Eye (tissue), 1 donor: ENCODE measurements around the gene FFAR1.
A peak's percentile ranks its signal among the peaks of the same experiment; 100 is the strongest.

ENCODE experiments used
- DNase-seq: peaks from one replicate; pipeline ENCODE4 v3.0.0-alpha.2; 2015

Gene FFAR1, protein sequence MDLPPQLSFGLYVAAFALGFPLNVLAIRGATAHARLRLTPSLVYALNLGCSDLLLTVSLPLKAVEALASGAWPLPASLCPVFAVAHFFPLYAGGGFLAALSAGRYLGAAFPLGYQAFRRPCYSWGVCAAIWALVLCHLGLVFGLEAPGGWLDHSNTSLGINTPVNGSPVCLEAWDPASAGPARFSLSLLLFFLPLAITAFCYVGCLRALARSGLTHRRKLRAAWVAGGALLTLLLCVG (N-terminal part only)

DNA sequence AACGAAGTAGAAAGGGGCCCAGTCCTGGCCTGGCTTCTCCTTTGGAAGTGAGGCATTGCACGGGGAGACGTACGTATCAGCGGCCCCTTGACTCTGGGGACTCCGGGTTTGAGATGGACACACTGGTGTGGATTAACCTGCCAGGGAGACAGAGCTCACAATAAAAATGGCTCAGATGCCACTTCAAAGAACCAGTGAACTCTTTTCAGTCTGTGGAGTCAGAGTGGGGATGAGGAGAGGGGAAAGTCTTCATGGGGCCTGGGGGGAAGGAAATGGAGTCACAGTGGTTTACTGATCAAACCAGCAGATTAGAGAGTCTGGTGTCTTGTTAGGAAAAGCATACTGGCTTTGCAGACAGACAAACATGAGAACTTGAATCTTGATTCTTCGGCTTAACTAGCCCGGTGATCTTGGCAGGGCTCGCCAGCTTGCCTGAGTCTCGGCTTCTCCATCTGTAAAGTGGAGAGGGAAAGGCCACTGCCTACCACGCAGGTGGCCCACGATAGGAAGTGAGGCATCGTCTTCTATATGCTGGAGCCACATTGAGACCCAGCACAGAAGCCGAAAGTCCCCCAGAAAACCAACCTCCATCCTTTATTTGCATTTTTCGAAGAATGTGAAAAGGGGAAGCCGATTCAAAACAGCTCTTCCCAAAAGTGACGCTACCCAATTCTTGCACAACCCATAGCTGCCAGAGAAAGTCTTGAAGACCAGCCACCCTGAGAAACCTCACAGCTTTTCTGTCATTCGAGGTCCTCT is at the start of gene FFAR1:
Gene FFAR1 (plus strand): TSS at position 732 of the 759 bp plus-strand sequence. CDS start 3,650 bp downstream, outside the sequence.
- no peak for DNase-seq

DNA sequence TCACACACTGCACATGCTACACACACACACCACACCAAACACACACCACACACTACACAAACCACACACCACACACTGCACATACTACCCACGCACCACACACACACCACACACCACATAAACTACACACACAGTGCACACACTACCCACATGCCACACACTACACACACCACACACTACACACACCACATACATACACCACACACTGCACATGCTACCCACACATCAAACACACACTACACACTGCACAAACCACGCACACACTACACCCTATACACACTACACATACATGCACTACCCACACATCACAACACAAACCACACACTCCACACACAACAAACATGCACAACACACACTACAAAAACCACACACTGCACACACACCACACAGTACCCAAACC is 49.8 kb upstream of the FFAR1 start:
- DNase-seq: no peak

DNA sequence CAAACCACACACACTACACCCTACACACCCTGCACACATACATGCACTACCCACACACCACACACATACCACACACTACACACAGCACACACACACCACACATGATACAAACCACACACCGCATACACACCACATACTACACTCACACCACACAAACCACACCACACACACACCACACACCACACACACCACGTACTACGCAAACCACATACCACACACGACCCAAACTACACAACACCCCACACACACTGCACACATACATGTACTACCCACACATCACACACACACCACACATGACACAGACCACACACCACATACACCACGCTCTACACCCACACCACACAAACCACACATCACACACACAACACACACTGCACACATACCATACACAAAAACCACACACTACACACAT is 49.1 kb upstream of the FFAR1 start:
- DNase-seq: no peak

DNA sequence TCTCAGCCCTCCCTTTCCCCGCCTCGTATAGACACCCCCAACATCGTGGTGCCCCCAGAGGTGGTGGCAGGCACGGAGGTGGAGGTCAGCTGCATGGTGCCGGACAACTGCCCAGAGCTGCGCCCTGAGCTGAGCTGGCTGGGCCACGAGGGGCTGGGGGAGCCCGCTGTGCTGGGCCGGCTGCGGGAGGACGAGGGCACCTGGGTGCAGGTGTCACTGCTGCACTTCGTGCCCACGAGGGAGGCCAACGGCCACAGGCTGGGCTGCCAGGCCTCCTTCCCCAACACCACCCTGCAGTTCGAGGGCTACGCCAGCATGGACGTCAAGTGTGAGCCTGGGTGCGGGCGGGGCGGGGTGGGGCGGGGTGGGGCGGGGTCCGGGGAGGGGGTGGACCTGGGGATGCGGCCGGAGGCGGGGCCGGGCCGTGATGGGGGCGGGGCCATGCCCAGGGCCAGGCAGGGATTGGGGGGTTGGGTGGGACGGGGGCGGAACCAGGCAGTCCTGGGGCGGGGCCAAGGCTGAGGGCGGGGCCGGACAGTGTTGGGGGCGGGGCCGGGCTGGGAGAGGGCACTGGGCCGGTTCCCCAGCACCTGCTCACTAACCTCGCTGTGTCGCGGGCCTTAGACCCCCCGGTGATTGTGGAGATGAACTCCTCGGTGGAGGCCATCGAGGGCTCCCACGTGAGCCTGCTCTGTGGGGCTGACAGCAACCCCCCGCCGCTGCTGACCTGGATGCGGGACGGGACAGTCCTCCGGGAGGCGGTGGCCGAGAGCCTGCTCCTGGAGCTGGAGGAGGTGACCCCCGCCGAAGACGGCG is 48.0 kb upstream of the FFAR1 start:
- DNase-seq: no peak

DNA sequence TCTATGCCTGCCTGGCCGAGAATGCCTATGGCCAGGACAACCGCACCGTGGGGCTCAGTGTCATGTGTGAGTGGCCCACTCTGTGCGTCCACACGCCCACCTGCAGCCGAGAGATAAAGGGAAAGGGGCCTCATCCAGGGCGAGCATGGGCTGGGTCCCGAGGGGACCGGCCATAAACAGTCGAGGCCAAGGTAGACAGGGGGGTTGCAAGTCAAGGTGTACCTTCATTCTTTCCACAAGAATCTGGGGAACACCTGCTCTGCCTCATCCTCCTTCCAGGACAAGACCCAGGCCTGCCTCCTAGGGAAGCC is 47.4 kb upstream of the FFAR1 start:
- no peak for DNase-seq

DNA sequence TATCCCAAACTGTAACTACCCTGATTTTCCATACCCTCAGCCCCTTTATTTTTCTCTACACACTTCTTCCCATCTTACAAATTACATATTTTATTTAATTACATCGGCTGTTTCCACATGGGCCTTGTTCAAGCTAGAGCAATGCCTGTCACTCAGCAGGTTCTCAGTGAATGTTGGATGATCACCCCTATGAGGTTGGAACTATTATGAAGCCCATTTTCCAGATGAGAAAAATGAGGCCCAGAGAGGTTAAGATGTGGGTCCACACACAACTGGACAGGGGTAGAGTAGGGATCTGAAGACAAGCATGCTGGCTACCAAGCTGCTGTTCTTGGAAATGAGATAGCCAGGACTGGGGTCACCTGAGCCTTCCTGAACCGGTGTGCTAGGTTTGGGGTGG is 45.7 kb upstream of the FFAR1 start:
- no peak for DNase-seq

DNA sequence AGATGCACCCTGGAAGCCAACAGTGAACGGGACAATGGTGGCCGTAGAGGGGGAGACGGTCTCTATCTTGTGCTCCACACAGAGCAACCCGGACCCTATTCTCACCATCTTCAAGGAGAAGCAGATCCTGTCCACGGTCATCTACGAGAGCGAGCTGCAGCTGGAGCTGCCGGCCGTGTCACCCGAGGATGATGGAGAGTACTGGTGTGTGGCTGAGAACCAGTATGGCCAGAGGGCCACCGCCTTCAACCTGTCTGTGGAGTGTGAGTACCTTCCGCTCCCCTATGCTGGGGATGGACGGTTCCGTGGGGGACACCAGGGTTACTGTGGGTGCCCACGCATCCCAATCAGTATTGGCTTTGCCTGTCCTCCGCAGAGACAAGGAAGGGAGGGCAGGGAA is 45.3 kb upstream of the FFAR1 start:
- DNase-seq: no peak

DNA sequence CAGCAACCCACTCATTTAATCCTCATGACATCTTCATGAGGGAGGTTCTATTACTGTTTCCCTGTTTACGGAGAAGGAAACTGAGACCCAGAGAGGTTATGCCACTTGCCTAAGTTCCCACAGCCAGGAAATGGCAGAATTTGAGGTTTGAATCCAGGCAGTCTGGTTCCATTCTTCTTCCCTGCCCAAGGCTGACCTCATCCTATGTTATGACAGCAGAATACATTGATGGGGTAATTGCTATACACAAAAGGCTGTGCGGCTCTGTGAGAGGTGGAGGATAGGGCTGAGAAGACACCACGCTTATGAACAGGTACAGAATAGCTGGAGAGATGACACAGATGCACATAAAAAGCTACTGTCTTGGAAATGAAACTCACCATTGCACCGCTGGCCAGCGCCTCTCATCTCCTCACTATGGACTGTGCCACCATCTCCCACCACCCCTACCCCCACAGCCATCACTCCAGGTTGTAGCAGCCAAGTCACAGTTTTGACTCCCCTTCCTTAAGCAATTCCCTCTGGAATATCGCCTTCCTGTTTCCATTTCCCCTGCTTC is 44.3 kb upstream of the FFAR1 start:
- no peak for DNase-seq

DNA sequence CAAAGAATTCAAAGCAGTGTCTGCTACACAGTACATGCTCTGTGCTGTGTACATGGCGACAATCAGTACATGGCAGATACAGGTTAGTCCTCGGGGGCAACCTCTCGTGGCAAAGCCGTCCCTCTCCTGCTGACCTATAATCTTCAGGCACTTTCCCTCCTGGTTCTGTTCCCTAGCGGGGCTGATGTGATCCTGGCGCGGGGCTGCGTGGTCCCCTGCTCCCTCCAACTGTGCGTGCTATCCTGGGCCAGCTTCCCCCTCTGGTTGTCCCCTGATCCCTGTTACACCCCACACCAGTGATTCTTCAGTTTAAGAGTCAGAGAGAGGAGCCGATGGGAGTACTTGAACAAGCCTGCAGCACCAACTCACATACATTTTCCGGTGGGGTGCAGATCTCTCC is 43.7 kb upstream of the FFAR1 start:
- no peak for DNase-seq

DNA sequence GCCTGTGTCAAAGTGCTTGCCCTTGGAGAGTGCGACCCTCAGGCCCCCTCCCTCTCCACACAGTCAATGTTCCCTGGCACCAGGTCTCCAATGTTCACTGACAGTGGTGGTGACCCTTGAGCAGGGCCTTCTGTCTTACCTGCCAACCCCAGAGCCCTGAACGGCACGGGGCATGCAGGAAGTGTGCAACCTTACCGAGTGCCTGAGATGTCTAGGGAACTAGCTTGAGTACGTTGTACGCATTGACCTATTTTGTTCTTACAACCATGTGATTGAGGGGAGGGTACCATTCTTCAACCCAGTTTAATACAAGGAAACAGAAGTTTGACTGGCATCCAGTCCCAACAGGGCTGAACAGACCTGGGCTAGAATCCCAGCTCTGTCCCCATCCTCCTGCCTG is 42.5 kb upstream of the FFAR1 start:
- no peak for DNase-seq

DNA sequence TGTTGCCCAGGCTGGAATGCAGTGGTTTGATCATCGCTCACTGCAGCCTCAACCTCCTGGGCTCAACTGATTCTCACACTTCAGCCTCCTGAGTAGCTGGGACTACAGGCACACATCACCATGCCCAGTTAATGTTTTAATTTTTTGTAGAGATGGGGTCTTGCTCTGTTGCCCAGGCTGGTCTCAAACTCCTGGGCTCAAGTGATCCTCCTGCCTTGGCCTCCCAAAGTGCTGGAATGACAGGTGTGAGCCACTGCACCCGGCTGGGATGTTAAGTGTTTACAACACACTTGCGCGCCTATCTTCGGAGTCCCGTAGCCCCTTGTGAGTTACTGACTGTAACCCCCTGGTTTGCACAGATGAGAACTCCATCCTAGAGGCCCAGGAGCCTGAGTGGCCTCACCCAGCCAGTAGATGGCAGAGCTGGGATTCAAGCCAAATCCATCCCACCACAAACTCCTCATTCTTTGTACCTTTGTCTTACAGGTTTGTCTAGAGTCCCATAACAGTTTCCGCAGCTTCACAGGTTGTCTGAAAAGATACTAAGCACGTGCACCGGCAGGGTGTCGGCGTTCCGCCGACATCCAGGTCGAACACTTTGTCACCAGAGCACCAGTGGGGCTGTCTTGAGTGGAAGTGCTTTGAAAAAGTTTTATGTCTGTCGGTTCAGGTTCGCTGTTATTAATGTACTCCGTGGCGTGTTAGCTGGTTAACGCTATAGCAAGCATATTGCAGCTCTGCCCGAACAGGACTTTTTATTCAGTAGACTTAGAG is 41.0 kb upstream of the FFAR1 start:
- no peak for DNase-seq

DNA sequence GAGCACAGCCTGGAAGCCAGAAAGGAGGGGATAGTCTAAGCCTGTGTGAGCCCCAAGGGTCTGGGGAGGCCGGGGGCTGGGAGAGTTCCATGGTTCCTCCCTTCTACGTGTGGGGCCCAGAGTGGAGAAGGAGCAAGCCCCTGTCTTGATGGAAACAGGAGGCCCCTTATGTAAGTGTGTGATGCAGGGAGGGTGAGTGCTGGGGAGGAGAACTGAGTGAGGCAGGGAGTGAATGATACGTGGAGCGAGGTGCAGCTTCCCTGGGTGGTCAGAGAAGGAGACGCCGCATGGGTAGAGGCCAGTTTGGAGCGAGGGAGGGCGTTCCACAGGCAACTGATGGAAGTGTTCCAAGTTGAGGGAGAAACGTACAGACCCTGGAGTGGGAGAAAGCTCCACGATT is 39.8 kb upstream of the FFAR1 start:
- DNase-seq: no peak

DNA sequence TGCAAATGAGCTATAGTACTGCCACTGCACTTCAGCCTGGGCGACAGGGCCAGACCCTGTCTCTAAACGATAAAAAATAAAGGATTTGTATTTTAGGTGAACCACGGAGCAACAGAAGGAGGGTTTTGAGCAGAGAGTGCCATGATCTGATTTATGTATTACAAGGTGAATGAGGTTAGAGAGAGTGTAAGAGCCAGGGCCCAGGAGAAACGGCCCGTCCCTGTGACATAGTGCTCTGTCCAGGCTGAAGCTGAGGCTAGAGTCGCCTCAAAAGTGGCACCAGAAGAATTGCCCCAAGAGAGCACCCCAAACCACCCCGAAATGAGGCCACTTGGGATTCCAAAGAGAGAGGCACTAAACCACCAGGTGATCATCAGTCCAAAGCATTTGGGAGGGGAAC is 38.8 kb upstream of the FFAR1 start:
- DNase-seq: no peak

DNA sequence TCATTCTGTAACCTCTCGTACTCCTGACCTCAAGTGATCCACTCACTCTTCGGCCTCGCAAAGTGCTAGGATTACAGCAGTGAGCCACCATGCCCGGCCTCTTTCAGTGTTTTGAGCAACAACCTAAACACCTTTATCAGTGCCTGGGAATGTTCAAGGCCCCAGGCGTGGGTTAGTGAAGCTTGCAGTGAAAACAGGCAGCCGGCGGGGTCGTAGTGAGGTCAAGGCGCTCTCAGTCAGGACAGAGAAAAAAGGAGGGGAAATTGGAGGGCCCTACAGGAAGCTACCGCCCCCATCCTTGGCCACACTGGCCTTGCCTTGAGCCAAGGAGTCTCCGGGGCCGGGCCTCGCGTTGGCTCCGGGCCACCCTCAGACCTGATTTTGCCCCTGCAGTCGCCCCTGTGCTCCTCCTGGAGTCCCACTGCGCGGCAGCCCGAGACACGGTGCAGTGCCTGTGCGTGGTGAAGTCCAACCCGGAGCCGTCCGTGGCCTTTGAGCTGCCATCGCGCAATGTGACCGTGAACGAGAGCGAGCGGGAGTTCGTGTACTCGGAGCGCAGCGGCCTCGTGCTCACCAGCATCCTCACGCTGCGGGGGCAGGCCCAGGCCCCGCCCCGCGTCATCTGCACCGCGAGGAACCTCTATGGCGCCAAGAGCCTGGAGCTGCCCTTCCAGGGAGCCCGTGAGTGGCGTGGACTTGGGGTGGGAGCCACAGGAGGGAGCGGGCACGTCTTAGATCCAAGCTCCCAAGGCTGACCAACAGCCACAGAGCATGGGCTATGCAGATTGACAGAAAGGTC is 38.0 kb upstream of the FFAR1 start:
- peak; percentile 82 for DNase-seq

DNA sequence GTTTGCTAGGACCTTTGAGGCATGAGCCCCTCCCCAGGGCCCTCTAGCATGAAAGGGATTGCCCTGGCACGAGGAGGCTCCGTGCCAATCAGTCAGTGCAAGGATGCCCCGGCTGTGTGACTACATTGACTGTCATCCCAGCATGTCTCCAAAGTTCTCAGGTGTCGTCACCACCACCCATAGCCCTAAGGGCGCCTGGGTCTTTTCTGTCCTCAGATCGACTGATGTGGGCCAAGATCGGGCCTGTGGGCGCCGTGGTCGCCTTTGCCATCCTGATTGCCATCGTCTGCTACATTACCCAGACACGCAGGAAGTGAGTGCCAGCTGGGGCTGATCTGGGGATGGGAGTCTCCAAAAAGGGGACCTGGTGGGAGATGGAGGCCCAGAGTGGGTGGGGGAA is 37.4 kb upstream of the FFAR1 start:
- DNase-seq: no peak

DNA sequence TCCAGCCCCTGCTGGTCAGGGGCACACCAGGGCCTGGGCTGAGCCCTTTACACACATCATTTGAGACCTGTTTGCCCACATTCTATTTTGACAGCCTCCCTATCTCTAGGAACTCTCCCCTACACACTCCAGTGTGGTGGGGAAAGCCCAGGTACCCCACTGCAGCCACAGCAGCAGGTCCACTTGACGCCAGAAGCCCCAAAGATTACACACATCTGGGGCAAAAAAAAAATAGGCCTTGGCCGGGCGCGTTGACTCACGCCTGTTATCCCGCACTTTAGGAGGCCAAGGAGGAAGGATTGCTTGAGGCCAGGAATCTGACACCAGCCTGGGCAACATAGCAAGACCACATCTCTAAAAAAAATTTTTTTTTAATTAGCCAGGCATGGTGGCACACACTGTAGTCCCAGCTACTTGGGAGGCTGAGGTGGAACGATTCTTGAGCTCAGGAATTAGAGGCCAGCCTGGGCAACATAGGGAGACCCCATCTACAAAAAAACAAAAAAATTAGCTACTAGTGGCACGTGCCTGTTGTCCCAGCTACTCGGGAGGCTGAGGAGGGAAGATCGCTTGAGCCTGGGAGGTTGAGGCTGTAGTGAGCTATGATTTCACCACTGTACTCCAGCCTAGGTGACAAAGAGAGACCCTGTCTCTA is 36.8 kb upstream of the FFAR1 start:
- no peak for DNase-seq

DNA sequence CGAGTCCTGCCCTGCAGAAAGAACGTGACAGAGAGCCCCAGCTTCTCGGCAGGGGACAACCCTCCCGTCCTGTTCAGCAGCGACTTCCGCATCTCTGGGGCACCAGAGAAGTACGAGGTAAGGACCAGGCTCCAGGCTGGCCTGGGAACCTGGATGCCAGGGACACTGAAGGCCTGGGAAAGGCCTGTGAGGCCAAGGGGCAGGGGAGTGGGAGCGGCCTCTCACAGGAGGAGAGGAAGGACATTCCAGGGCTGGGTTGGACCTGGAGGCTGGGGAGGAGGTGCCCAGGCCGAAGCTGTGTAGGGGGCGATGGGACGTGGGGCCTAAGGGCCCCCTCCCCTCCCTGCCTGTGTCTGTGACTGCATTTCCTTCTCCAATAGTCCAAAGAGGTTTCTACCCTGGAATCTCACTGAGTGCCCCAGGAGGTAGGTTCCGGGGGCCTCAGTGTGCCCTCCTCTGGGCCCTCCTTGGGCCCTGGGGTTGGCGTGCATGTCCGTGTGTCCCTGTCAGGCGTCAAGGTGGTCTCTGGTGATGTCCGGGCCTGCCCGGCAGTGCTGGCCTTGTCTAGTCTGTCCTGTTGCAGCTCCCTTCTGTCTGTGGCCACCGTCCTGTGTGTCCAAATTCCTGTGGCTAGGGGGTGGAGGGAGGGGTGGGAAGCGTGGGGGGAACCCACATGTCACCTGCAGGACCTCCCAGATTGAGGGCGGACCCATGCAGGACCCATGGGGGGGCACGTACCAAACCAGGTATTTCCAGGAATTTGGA is 35.6 kb upstream of the FFAR1 start:
- no peak for DNase-seq

DNA sequence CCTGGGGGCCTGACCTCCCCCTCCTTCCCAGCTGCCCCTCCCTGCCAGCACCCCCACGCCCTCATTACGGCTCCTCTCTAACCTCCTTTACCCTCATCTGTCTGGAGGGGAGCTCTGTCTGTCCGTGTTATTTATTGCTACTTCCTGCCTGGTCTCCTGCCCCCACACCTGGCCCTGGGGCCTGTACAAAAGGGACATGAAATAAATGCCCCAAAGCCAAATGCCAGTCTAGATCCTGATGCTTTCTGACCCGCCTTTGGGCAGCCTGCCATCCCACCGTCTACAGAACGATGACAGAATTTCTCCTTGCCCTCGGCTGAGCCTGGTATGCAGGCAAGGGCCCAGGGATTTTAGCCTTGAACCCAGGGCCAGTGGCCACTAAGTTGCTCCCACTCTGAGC is 34.1 kb upstream of the FFAR1 start:
- no peak for DNase-seq

DNA sequence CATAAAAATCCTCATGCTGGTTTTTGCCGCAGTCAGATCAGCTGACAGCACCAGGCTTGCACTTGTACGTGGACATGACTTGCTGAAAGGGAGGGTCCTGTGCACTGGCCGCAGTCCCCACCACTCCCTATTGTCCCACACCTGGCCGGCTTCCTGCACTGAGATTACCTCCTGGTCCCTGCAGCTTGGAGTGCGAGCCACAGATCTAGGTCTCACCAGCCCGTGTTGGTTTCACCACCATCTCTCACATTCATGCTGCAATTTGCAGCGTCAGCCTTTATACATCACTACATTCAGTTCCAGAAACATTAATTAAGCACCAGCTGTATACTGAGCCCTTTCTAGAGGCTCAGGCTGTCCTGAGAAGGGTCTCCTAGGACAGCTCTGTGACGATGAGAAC is 33.7 kb upstream of the FFAR1 start:
- DNase-seq: no peak

DNA sequence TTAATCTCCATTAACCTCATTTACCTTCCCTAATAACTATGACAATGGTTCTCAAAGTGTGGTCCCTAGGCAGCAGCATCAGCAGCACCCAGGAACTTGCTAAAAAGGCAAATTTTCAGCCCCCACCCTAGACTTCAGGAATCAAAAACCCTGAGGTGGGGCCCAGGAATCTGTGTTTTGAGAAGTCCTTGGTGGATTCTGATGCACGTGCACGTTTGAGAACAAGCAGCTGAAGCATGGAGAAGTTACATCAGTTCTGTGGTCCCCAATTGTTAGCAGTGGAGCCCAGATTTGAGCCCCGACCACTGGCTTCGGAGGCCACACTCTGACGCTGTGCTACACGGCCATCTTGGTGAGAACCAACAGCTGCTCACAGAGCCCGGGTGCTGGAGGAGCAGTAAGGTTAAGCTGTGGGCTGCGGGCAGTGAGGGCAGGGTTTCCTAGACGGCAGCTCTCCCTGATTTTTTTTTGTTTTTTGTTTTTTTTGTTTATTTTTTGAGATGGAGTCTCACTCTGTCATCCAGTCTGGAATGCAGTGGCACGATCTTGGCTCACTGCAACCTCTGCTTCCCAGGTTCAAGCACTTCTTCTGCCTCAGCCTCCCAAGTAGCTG is 32.7 kb upstream of the FFAR1 start:
- DNase-seq: no peak
